ENCODE measurements around the gene BCKDHB.
"Not testable (repeated sequence)": the region's sequence is repeated elsewhere in the genome, so short reads cannot be mapped to it uniquely, and the experiment has no call there.

BCKDHB gene

DNA sequence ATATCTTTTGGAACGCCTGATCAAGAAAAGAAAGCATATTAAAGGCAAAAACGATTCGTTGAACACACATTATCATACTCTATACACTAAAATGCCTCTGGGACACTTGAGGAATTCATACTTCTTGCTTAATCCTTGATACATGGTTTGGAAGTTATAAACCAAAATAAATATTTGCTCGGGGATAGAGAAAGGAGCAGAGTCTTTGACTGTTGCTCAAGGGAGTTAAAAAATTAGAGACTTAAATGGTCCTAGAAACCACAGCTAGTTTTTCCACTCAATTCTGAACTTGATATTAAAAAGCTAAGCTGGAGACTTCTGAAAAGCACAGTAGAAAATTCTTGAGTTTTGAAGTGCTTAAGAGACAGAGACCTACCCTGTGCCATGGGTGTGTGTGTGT, 98.9 kb downstream of the BCKDHB start:
- DNase-seq (ENCODE audit: low read depth, low spot score): no peak

DNA sequence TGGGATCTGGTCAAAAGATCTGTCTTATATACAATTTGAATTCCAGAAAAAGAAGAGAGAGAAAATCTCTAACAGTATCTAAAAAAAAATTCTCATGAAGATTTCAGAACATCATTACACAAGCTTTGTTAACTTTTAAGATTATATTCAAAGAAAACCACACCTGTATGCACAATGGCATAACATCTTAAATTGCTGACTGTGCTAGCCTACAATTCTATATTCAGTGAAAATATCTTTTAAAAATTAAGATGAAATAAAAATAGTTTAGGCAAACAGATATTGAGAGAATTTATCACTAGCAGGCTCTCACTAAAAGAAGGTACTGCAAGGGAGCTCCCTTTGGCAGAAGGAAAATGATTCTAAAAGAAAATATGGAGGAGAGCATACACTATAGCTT, 100.3 kb downstream of the BCKDHB start:
- DNase-seq (ENCODE audit: low read depth, low spot score): no peak

DNA sequence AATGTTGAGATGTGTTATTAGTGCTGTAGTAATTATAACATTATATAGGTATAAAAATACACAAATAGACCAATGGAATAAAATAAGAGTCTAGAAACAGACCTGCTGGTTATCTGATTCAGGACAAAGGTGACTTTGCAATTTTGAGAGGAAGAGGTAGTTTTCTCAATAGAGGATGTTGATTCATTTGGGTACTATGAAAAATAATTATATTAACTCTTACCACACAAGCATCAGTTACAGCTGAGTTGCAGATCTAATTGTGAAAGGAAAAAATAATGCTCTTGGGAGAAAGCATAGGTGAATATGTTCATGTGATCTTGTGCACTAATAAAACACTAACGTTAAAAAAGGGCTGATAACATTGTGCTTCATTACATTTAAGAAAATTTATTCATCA, 103.0 kb downstream of the BCKDHB start:
- no peak for DNase-seq (ENCODE audit: low read depth, low spot score)

DNA sequence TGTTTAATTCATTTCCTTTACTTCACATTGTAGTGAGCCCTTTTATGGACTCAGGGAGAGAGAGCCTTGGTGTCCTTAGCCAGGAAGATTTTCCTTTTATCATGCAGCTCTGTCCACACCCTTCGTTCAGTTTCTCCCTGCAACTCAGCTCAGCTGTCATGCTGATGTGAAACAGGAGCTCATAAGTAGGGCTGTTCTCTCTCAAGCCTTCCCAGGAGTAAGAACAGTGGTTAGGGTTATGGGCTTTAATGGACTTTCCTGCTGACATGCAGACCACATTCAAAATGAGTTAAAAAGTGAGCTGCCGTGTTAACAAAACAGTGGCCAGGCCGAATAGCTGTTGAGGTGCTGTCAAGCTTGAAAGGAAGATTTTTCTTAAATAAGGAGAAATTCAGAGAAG, 104.1 kb downstream of the BCKDHB start:
- no peak for DNase-seq (ENCODE audit: low read depth, low spot score)

DNA sequence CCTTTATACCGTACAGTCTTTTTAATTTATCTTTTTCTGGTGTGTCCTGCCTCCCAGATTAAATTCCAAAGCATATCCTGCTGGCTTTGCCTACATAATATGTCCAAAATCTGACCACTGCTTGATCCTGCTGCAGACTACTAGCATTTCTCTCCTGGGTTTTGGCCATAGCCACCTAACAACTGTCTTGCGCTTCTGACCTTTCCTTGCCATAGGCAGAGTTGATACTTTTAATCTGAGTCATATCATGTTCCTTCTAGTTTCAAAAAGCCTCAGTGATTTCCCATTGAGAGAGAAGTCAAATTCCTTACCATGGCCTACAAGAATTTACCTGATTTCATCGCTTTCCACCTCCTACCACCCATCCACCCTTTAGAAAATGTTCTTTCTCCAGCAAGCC, 104.8 kb downstream of the BCKDHB start:
- DNase-seq (ENCODE audit: low read depth, low spot score): no peak

DNA sequence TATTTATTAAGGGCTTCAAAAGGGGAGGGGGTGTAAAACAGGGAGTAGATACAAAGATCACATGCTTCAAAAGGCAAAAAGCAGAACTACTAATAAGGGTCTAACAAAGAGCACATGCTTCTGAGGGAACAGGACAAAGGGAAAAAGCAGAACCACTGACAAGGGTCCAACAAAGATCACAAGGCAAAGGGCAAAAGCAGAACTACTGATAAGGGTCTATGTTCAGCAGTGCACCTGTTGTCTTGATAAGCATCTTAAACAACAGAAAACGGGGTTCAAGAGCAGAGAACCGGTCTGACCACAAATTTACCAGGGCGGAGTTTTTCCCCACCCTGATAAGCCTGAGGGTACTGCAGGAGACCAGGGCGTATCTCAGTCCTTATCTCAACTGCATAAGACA, 105.4 kb downstream of the BCKDHB start:
- DNase-seq (ENCODE audit: low read depth, low spot score): not testable (repeated sequence)

DNA sequence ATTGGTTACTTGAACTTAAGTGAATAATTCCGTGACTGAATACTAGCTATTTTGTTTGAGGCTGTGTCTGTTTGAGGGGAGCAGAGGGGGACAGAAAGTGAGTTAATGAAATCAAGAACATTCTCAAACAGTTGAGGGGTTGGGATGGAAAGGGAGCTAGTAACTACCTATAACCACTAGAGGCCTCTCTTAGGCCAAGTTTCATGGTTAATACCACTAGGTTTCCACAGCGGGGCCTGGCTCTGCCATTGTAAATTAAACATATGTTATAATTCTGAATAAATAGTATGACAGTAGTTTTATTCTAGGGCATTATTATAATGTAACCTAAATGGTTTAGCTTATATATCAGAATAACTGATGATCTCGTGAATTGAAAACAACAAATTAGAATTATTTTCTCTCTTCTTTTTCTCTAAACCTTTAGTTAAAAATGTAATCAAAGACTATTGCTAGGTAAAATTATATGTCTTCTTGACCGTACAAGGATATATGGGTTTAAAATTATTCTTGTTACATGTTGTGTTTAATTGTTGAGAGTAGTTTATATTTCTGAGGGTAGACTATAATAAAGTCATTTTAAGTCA, 108.1 kb downstream of the BCKDHB start:
- peak; percentile 41 for DNase-seq (ENCODE audit: low read depth, low spot score)

DNA sequence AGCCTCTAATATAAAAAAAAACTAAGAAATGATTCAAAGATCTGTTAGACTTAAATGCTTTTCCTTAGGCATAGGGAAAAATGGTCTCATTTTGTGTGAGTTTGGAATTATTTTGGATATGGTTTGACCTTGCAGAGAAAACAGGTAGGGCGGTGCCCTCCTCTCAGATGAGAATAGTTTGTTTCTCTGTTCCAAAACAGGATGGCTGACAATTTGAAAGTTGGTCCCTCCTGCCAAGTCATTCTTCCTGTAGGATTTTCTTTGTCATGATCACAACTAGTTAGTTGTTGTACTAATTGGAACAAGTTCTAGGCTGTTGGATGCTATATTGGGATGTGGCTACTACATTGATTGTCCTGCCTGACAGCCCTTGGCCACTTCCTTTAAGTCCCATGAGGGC, 108.6 kb downstream of the BCKDHB start:
- DNase-seq (ENCODE audit: low read depth, low spot score): no peak

DNA sequence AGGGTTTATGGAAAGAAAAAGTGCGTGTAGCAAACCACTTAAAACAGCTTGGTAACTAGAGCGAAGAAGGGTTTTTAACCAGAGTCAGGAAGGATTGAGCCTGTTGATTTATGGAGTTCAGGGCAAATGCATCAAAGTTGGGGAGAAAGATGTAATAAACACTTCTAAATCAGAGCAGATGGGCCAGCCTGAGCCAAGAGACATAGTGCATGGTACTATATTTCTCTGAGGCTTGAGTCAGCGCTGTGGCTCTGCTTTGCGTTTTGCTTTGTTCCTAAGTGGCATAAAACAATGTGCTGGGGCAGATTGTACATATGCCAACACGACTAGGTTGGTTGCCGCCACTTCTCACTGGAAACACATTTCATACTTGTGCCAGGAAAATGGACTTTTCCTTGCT, 111.3 kb downstream of the BCKDHB start:
- no peak for DNase-seq (ENCODE audit: low read depth, low spot score)

DNA sequence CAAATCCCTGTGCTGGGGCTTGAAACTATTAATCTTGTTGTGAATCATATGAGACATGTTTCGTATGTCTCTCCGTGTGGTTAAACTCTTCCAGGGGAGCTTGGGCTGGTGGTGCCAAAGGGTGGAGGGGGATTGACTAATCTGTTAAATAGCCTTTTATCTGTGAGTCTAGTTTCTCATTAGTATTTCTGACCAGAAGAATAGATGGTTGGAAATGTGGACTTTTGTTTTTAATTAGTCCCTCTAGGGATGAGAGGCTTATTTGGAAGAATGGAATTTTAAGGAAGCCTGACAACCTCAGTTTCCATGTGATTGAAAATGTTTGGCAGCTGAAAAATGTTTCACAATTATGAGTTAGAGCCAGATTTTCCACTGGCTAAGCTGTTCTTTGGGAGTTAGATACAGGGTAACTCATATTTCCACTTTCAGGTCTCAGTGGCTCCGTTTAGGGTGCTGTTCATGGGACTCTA, 117.3 kb downstream of the BCKDHB start:
- no peak for DNase-seq (ENCODE audit: low read depth, low spot score)

DNA sequence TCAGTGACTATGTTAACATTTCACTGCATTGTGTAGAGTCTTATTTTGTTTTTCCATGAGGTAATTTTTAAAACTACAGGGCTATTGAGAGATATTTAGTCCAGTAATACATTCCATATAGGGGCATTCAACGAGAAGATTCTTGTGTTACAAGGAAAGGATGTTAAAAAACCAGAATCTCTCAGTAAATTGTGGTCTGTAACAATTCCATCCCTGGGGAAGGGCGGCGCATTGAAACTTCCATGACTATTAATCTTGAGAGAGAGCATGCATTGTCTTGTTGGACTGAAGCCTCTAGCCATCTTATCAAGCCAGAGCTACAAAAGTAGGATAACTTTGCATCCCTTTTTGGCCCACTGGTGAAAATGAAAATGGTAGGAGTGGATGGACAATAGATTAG, 119.7 kb downstream of the BCKDHB start:
- no peak for DNase-seq (ENCODE audit: low read depth, low spot score)

DNA sequence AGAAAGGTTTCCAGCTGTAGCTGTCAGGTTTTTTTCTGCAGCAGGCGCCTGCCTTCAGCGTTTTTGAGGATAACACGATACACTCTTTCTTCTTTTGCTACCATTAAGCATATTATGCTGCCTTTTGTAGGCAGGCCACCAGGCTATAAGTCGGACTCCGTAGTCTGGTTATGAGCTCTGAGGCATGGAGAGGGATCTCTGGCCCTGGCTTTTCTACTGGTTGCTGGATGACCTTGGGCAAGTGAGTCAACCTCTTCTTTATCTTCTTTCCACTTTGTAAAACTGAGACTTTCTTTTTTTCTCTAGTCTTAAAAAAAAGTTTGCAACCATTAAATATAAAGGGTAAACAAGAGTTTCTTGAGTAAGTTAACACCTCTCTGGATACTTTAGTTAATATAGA, 120.2 kb downstream of the BCKDHB start:
- DNase-seq (ENCODE audit: low read depth, low spot score): no peak

DNA sequence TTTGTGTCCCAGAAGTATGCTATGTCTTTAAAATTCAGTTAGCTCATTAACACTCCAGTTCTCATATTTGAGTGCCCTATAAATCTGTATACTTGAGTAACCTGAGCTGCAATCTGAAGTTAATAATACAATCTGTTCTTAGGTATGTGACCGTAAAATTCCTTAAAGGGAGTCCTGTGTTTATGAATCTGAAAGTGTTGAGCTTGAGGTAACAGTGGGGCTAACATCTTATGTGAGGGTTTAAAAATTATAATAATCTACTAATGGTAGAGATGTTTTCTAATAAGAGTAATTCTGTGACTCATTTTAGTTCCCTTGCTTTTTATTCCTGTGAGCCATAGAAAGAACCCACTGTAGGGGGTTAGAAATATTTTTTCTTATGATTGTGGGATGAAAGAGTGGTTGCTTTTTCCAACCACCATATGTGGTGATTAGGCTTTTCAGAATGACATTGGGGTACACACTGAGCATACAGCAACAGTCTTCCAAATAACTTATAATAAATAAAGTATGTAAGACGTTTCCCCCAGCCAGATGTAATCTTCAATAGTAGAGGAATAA, 121.2 kb downstream of the BCKDHB start:
- no peak for DNase-seq (ENCODE audit: low read depth, low spot score)

DNA sequence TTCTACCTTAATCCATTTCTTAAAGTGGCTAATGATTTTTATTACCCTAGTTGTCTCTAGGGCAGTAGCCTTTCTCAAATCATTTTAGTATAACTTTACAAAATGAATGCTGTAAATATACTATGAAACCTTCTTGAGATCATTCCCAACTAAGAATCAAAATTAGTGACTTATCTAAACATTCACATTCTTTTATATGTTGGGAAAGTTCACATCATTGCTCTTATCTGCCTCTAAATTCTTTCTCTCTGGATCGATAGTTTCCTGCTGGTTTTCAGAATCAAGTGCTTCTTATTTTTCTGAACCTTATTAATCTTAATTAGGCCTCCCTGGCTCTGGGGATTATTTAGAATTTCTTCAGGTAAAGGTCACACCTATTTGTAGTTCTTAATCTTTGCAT, 126.8 kb downstream of the BCKDHB start:
- no peak for DNase-seq (ENCODE audit: low read depth, low spot score)

DNA sequence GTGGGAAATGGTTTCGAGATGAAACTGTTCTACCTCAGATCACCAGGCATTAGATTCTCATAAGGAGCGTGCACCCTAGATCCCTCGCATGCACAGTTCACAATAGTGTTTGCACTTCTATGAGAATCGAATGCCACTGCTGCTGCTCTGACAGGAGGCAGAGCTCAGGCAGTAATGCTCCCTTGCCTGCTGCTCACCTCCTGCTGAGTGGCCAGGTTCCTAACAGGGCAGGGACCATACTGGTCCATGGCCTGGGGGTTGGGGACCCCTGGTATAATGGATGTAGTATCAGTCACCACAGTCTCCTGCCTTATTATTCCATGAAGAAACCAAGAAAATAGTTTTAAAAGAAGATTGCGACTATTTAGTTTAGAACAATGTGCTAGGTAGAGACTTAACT, 127.5 kb downstream of the BCKDHB start:
- DNase-seq (ENCODE audit: low read depth, low spot score): no peak

DNA sequence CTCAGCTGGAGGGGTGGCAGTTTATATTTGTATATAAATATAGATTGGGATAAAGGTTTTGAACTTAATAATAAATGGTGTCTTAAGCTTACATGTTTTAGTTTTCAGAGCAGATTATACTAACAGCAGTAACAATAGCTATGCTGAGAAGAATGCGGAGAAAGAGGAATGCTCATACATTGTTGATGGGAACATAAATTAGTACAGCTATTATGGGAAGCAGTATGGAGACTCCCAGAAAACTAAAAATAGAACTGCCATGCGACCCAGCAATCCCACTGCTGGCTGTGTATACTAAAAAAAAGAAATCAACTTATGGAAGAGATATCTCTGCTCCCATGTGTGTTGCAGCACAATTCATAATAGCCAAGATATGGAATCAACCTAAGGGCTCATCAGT, 127.9 kb downstream of the BCKDHB start:
- DNase-seq (ENCODE audit: low read depth, low spot score): no peak

DNA sequence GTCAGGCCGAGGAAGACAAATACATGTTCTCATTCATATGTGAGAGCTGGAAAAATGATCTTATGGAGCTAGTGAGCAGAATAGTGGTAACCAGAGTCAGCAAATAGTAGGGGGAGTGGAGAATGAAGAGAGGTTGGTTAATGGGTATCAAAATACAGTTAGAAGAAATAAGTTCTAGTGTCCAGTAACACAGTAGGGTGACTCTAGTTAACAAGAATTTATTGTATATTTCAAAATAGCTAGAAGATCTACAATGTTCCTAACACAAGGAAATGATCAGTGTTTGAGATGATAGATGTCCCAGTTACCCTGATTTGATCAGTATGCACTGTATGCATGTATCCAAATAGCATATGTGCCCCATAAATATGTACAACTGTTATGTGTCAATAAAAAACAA, 128.4 kb downstream of the BCKDHB start:
- no peak for DNase-seq (ENCODE audit: low read depth, low spot score)

DNA sequence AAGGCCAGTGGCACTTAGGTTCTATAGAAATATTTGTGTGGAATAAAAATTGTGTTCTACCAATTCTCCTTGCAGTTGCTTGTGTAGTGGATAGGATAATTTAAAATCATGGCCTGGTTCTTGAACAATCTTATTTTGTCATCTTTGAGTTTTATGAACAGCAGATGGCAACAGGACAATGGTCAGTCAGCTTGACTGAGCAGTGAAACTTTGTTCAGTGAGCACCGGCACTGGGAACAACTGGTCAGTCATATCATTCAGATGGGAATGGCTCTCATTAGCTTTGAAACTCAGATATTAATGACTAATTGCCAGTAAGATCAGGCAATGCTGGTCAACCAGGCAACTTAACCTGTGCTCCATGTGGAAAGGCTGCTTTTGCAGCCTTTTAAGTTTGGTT, 129.2 kb downstream of the BCKDHB start:
- DNase-seq (ENCODE audit: low read depth, low spot score): no peak

DNA sequence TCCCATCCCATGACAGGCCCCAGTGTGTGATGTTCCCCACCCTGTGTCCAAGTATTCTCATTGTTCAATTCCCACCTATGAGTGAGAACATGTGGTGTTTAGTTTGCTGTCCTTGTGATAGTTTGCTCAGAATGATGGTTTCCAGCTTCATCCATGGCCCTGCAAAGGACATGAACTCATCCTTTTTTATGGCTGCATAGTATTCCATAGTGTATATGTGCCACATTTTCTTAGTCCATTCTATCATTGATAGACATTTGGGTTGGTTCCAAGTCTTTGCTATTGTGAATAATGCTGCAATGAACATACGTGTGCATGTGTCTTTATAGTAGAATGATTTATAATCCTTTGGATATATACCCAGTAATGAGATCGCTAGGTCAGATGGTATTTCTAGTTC, 132.3 kb downstream of the BCKDHB start:
- DNase-seq (ENCODE audit: low read depth, low spot score): not testable (repeated sequence)

DNA sequence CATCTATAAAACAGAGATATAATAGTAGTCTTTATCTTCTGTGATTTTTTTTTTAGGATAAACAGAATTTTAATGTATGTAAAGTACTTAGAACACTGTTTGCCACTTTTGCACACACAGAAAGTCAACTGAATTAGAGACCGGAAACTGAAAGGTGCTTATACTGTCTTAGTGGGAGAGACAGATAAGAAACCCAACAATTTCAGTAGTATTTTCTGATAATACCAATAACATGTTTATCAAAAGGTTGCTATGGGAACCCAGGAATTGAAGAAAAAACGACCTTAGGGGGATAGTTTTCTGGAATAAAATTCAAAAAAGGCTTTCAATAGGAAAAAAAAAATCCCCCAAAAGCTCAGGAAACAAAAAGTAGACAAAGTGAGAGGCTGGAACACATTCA, 138.6 kb downstream of the BCKDHB start:
- DNase-seq (ENCODE audit: low read depth, low spot score): no peak

DNA sequence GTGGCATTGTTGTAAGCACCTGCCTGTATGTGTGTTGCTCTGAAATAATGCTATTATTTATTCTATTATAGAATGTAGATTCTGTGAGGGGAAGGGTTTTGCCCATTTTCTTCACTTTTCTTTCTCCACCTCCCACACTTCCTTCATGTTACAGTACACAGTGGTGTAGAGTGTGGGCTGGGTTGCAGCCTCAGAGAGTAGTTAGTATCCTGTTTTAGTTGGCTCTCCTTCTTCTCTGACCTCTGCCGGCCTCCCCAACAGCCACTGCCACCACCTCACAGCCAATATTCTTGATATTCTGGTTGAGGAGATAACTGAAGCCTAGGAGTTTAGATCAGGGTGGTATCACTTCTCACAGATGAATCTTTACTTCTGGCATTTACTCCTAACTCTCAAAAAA, 143.4 kb downstream of the BCKDHB start:
- no peak for DNase-seq (ENCODE audit: low read depth, low spot score)

DNA sequence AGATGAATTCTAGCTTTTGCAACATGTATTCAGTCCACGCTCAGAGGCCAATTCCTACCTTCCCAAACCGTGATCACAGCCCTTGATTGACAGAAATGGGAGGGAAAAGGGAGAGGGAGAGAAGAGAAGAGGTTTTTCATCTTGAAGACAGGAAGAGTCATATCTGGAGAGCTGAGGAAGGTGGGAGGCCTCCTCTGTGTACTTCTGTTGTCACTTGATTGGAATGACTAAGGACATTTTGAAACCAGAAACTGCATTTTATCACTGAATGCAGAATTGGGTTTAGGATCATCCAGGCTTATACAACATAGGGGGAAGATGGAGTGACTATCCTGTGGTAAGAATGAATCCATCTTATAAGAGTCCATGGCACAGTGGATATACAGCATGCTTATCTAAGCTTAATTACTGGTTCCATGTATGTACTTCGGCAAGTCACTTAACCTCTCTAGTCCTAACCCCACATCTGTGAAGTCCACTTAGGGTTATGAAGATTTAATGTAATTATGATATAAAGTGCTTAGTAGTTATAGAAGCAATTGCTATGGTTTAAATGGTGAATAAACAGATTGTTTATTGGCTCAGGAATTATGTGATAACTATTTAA, 144.0 kb downstream of the BCKDHB start:
- DNase-seq (ENCODE audit: low read depth, low spot score): no peak

DNA sequence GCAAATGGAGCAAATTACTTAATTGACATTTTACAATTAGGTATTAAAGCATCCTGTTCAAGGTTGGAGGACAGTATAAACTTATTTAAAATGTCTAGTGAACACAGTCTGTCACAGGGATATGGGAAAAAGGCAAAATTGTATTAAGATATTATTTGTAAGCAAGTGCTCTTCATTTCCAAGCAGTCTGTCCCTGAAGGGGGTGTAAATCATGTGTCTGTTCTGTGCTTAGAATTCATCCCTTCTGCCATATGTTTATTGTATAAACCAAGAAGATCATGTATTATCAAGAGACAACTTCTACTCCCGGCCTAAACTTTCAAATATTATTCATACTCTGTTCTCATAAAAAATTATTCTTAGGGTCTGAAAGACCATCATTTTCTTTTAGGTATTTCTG, 144.8 kb downstream of the BCKDHB start:
- DNase-seq (ENCODE audit: low read depth, low spot score): no peak

DNA sequence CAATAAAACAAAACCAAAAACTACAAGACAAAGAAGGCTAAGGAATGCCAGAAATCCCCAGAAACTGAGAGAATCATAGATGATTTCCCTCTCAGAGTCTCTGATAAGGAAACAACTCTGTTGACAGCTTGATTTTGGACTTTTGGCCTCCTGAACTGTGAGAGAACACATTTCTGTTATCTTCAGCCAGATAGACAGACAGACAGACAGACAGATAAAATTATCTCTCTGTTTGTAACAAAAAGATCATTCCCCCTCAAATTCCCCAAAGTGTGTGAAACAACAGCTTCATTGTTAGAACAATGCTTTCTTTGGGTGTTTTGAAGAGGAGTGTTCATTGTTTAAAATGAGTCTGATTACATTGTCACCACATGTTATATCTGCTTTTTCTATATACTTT, 148.2 kb downstream of the BCKDHB start:
- no peak for DNase-seq (ENCODE audit: low read depth, low spot score)
